Thyroid gland (tissue), 4 donors: ENCODE results near the gene POLR2B.

ENCODE experiments used
- POLR2A ChIP-seq, 2 donors: fragments of 450-650 bp; IDR thresholded peaks; one replicate each; pipeline ENCODE4 v1.6.1; 2017; ENCODE audit warnings: antibody characterized with exemption in 2 of 2, mild to moderate bottlenecking in 2 of 2, moderate library complexity in 1 of 2
- TF ChIP-seq, protein P1 (sequence below), 6 experiments: fragments of 200-600 bp in 3 of 6; fragments of 450-650 bp in 3 of 6; sonication (generic) in 3 of 6; IDR thresholded peaks; one replicate each; pipeline ENCODE4 v1.5.1; 2016 to 2019; ENCODE audit warnings: antibody characterized with exemption in 6 of 6, mild to moderate bottlenecking in 2 of 6, inconsistent platforms in 1 of 6, moderate library complexity in 1 of 6

DNA sequence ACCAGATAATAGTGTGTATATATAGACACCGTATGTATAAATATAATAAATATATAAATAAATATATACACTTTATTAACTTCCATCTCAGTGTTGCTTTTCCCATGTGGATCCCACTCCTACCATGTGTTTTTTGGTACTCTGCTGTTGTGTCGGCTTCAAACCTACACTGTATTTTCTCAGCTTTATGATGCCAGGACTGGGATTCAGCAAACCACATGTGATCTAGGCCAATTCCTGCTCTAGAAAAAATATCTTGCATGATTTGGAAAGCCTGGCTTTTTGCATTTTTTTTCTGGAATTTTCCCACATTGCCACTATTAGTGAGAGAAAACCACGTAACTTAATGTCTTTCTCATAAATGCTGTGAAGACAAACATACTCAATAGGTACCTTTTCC lies 55.8 kb downstream of the POLR2B start:
- no peak for TF ChIP-seq POLR2A (IDR thresholded peaks at IDR 0.05)
- TF ChIP-seq, protein P1, sequence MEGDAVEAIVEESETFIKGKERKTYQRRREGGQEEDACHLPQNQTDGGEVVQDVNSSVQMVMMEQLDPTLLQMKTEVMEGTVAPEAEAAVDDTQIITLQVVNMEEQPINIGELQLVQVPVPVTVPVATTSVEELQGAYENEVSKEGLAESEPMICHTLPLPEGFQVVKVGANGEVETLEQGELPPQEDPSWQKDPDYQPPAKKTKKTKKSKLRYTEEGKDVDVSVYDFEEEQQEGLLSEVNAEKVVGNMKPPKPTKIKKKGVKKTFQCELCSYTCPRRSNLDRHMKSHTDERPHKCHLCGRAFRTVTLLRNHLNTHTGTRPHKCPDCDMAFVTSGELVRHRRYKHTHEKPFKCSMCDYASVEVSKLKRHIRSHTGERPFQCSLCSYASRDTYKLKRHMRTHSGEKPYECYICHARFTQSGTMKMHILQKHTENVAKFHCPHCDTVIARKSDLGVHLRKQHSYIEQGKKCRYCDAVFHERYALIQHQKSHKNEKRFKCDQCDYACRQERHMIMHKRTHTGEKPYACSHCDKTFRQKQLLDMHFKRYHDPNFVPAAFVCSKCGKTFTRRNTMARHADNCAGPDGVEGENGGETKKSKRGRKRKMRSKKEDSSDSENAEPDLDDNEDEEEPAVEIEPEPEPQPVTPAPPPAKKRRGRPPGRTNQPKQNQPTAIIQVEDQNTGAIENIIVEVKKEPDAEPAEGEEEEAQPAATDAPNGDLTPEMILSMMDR (IDR thresholded peaks at IDR 0.05), result no peak
